Skeletal muscle satellite cell (primary cell): ENCODE data around the gene ROR1. TPM values are rescaled to one million over a fixed set of nuclear protein-coding genes. Genes with fewer than 3 reads are reported as not detected.
"Not testable (repeated sequence)": the region's sequence is repeated elsewhere in the genome, so short reads cannot be mapped to it uniquely, and the experiment has no call there.

Source experiments
- H3K27me3 ChIP-seq: 2 replicates; pipeline ENCODE4 v1.7.0; 2013; ENCODE audit warnings: low read length; ENCODE audit not compliant: control insufficient read depth, insufficient read depth
- H3K36me3 ChIP-seq: 2 replicates; pipeline ENCODE4 v1.7.0; 2013; ENCODE audit warnings: mild to moderate bottlenecking, control low read depth, low read length; ENCODE audit not compliant: insufficient read depth
- H3K4me1 ChIP-seq: 2 replicates; pipeline ENCODE4 v1.7.0; 2013; ENCODE audit warnings: low read length; ENCODE audit not compliant: control insufficient read depth, insufficient read depth
- H3K4me2 ChIP-seq: 2 replicates; pipeline ENCODE4 v1.7.0; 2013; ENCODE audit warnings: mild to moderate bottlenecking, low read length
- H3K4me3 ChIP-seq: 2 replicates; pipeline ENCODE4 v1.7.0; 2013; ENCODE audit warnings: low read length
- H3K9ac ChIP-seq: 2 replicates; pipeline ENCODE4 v1.7.0; 2013; ENCODE audit warnings: mild to moderate bottlenecking, low read depth, low read length, moderate library complexity
- H3K9me3 ChIP-seq: replicated peaks from 2 replicates; pipeline ENCODE4 v1.7.0; 2013; ENCODE audit warnings: mild to moderate bottlenecking, control low read depth, low read length
- small RNA-seq: library from RNA; depleted of rRNA; stranded (forward); fragments of <200 nt; gene quantifications from one replicate; pipeline ENCODE3, GENCODE V24; 2012

Gene ROR1

GRCh38 chr1:64220241-64220640 lies 446.4 kb downstream of the ROR1 start:
- H3K9me3 ChIP-seq, result no peaks in the 10 kb centered on the region

GRCh38 chr1:64223329-64224151 lies 449.7 kb downstream of the ROR1 start:
- Histone ChIP-seq H3K9ac (peak overlapping the region; percentile 34), H3K36me3 (no peaks in the 10 kb centered on the region), H3K27me3 (no peaks in the 10 kb centered on the region), H3K4me1 (peaks cover 26% of the 10 kb centered on the region), H3K4me2 (peak overlapping the region; percentile 24), H3K9me3 (no peaks in the 10 kb centered on the region), H3K4me3 (no peak overlapping the region)

More at GRCh38 chr1:64220241-64220640, 446.4 kb downstream of the ROR1 start:
- Histone ChIP-seq H3K4me3 (no peak overlapping the region), H3K4me1 (peaks cover 19% of the 10 kb centered on the region), H3K9ac (no peak overlapping the region), H3K4me2 (peak overlapping the region; percentile 29), H3K36me3 (no peaks in the 10 kb centered on the region), H3K27me3 (no peaks in the 10 kb centered on the region)

GRCh38 chr1:64224236-64224635 lies 450.4 kb downstream of the ROR1 start:
- Histone ChIP-seq H3K9ac (peak overlapping the region; percentile 34), H3K4me1 (peaks cover 29% of the 10 kb centered on the region)
- H3K9me3 ChIP-seq, H3K36me3 ChIP-seq, H3K4me3 ChIP-seq, H3K4me2 ChIP-seq, H3K27me3 ChIP-seq: not testable (repeated sequence)

- peak overlapping the region; percentile 31 for H3K9ac ChIP-seq
- no peak overlapping the region for H3K4me3 ChIP-seq
- no peaks in the 10 kb centered on the region for H3K27me3 ChIP-seq
- peak overlapping the region; percentile 2 for H3K4me2 ChIP-seq
- H3K4me1 ChIP-seq, result peaks cover 21% of the 10 kb centered on the region
- H3K9me3 ChIP-seq, result peaks cover 4% of the 10 kb centered on the region
- no peaks in the 10 kb centered on the region for H3K36me3 ChIP-seq
Observed at GRCh38 chr1:64228167-64228957, 454.5 kb downstream of the ROR1 start.

GRCh38 chr1:64229307-64229706 lies 455.5 kb downstream of the ROR1 start:
- H3K27me3 ChIP-seq, result no peaks in the 10 kb centered on the region
- no peak overlapping the region for H3K9ac ChIP-seq
- no peak overlapping the region for H3K4me3 ChIP-seq
- peaks cover 11% of the 10 kb centered on the region for H3K4me1 ChIP-seq
- no peaks in the 10 kb centered on the region for H3K36me3 ChIP-seq
- H3K4me2 ChIP-seq, result no peak overlapping the region
- H3K9me3 ChIP-seq, result peaks cover 4% of the 10 kb centered on the region

Small RNAs within 50 kb of the gene (small RNA-seq; reads per million reads assigned to genes)
- gene RF00019 (not detected), gene RNU6-809P (not detected)
